Vagina (tissue), 2 donors: ENCODE measurements around the gene HECW1.

Experiments used
- POLR2AphosphoS5 ChIP-seq, 2 donors: sonication (generic); formaldehyde crosslinking; IDR thresholded peaks; one replicate each; pipeline ENCODE4 v1.9.0; 2017; ENCODE audit warnings: antibody characterized with exemption in 2 of 2, mild to moderate bottlenecking in 2 of 2, low read depth in 1 of 2; ENCODE audit not compliant: insufficient read depth in 1 of 2
- TF ChIP-seq, protein P1 (sequence below), 3 experiments: fragments of 450-650 bp in 2 of 3; fragments of 200-600 bp in 1 of 3; sonication (generic) in 1 of 3; IDR thresholded peaks; one replicate each; pipeline ENCODE4 v1.5.1; 2017 to 2019; ENCODE audit warnings: antibody characterized with exemption in 3 of 3, mild to moderate bottlenecking in 2 of 3, moderate library complexity in 2 of 3

DNA sequence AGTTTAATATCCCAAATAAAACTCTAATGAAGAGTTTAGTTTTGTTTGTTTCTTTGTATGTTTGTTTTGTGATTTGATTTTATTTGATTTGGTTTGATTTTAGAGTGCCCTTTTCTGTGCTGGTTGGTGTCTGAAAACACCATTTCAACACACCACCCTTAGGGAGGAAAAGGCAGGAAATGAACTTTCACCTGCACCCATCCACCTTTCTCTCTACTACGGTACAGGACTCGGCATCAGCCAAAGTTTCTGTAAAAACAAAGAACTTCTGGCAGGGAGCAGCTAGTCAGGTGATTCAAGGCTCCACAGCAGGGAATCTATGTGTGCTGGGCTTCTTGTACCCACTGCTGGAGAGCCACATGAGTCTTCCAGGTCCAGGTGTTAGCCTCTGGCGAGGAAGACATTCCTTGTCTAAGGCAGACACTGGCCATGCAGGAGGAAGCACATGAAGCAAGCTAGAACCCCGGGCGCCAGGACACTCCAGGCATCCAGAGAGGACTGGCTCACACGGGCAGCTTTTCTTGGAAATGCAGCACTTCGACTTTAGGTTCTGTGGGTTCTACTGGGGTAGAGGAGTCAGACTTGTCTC, 448.4 kb downstream of the HECW1 start:
- TF ChIP-seq, protein P1, sequence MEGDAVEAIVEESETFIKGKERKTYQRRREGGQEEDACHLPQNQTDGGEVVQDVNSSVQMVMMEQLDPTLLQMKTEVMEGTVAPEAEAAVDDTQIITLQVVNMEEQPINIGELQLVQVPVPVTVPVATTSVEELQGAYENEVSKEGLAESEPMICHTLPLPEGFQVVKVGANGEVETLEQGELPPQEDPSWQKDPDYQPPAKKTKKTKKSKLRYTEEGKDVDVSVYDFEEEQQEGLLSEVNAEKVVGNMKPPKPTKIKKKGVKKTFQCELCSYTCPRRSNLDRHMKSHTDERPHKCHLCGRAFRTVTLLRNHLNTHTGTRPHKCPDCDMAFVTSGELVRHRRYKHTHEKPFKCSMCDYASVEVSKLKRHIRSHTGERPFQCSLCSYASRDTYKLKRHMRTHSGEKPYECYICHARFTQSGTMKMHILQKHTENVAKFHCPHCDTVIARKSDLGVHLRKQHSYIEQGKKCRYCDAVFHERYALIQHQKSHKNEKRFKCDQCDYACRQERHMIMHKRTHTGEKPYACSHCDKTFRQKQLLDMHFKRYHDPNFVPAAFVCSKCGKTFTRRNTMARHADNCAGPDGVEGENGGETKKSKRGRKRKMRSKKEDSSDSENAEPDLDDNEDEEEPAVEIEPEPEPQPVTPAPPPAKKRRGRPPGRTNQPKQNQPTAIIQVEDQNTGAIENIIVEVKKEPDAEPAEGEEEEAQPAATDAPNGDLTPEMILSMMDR (IDR thresholded peaks at IDR 0.05) = no peak
- no peak for TF ChIP-seq POLR2AphosphoS5 (IDR thresholded peaks at IDR 0.05; ENCODE audit: insufficient read depth in 1 of 2, low read depth in 1 of 2)
